ENCODE data around the gene FFAR1.
"Not testable (repeated sequence)": the region's sequence is repeated elsewhere in the genome, so short reads cannot be mapped to it uniquely, and the experiment has no call there.

Gene FFAR1

DNA sequence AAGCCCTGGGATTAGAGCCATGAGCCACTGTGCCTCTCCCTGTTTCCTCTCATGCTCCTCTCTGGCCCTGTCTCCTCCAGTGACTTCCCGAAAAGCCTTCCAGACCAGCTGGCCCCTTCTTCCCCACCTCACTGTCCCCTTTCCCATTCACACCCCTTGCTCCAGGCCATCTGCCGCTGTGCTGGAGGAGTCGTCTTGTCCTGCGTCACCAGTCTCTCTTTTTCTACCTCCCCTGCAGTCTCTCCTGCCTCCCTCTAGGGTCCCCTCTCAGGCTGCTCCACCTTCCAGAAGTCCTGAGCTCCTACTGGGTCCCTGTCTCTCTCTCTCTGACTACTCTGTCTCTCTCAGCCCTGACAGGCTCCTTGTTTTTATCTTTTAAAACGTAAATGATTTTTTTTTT, 5.3 kb upstream of the FFAR1 start:
- DNase-seq (ENCODE audit: low read depth): no peak

- no peak for DNase-seq (ENCODE audit: low read depth)
Observed at GRCh38 chr19:35344511-35345031, 3.1 kb upstream of the FFAR1 start.

DNA sequence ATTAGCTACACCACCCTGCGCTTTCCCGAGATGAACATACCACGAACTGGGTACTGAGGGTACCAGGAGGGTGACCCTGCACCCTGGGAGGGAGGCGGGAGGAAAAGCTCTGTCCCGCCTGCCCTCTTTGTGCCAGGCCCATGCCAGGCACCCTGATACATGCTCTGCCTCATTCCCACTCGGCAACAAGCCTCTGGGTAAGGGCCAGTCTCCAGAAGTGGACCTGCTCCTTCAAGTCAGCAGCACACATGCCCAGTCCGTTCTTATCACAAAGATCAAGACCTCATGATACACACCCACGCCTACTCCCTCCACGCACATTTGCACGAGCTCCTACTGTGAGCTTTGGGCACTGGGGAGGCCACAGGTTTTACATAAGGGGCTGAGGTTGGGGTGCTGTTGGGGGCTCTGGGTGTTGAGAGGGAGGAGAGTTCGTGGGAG, 2.0 kb upstream of the FFAR1 start:
- no peak for DNase-seq (ENCODE audit: low read depth)

- DNase-seq (ENCODE audit: low read depth): peak; percentile 32
Observed at GRCh38 chr19:35346193-35347052, 1.3 kb upstream of the FFAR1 start.

DNA sequence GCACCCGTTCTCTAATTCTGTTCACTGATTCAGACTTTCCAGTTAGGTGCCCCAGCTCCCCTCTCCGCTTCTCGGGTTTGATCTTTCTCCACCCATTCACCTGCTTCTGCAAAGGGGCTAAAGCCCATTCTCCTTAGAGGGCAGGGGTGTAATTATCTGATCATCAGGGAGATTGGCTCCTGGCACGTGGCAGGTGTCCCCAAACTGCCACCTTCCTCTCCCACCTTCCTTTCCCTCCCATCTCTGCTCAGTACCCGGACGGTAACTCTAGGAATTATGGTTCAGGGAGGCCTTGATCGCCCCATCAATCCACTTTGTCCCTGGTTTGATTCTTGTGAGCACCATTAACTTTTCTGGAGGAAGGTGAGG, 212 bp downstream of the FFAR1 start:
- DNase-seq (ENCODE audit: low read depth): no peak

GRCh38 chr19:35348911-35349611, 1.4 kb downstream of the FFAR1 start:
- no peak for DNase-seq (ENCODE audit: low read depth)

GRCh38 chr19:35349614-35350521, 2.2 kb downstream of the FFAR1 start:
- DNase-seq (ENCODE audit: low read depth): no peak

DNA sequence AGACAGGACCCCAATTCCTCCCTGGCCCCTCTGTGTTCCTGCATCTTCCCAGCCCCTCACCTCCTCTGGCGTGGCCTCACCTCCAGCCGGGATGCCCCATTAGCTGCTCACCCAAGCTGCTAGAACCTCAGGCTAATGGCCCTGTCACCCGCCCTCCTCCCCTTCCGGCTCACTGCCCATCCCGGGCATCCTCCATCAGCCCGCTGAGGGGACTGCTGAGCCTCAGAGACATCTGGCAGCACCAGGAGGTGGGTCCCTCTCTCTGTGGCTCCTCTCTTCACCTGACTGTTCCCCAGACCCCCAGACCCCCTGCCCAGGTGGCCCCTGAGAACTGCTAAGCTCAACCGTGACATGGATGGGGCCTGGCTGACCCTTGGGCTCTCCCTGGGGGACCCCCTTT, 2.9 kb downstream of the FFAR1 start:
- no peak for DNase-seq (ENCODE audit: low read depth)

- DNase-seq (ENCODE audit: low read depth): no peak
Observed at GRCh38 chr19:35351411-35352176, 3.9 kb downstream of the FFAR1 start.

- DNase-seq (ENCODE audit: low read depth): no peak
Observed at GRCh38 chr19:35352177-35352447, 4.4 kb downstream of the FFAR1 start.

- peak; percentile 38 for DNase-seq (ENCODE audit: low read depth)
Observed at GRCh38 chr19:35352448-35353304, 5.0 kb downstream of the FFAR1 start.

DNA sequence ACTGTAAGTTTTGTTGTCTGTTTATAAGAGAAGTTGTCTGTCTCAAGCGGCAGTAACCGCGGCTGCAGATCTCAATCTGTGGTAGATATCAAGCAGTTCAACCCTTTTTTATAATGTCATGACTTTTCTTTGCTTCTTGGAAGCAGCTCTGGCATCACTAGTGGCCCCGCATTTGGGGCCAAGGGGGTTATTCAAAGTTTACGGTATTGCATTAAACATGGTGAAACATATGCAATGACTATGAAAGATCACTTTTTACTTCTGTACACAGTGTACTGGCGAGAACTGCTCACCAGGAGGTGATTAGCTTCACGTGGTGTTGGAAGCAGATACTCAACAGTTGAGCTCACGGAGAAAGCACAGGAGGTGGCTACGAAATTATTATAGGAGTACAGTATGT, 5.9 kb downstream of the FFAR1 start:
- no peak for DNase-seq (ENCODE audit: low read depth)

GRCh38 chr19:35354898-35355297, 7.2 kb downstream of the FFAR1 start:
- no peak for DNase-seq (ENCODE audit: low read depth)

DNA sequence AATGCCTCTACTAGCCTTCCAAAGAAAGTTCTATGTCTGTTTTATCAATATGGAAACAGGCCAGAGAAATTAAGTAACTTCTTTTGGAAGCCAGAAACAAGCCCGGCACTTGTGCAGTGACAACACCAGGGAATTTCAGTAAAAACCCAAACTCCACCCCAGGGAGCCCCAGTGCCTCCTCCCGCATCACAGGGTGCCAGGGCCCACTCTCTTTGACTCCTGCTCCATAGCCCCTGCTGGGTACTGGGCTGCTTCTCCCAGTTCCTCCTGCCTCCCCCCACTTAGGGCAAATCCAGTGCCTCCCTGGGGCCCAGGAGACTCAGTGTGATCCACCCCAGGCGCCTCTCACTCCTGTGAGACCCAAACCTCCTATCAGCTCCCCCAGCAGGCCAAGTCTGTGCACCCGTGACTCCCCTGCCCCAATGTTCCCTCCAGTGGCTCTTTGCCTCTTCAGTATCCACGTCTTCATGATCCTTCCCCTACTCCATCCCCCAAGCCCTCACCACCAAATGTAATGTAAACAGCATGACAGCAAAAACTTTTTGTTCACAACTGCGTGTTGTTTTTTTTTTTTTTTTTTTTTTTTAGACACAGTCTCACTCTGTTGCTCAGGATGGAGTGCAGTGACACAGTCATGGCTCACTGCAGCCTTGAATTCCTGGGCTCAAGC, 8.2 kb downstream of the FFAR1 start:
- DNase-seq (ENCODE audit: low read depth): no peak

GRCh38 chr19:35357867-35358573, 10.3 kb downstream of the FFAR1 start, which contains the start of gene FFAR3:
Gene FFAR3, plus strand, starts transcription at chr19:35358460. Its CDS starts 431 bp downstream, at chr19:35358891.
- no peak for DNase-seq (ENCODE audit: low read depth)

- DNase-seq (ENCODE audit: low read depth): not testable (repeated sequence)
Observed at GRCh38 chr19:35358834-35359233, 11.1 kb downstream of the FFAR1 start.

GRCh38 chr19:35359395-35359794, 11.7 kb downstream of the FFAR1 start:
- DNase-seq (ENCODE audit: low read depth): not testable (repeated sequence)

DNA sequence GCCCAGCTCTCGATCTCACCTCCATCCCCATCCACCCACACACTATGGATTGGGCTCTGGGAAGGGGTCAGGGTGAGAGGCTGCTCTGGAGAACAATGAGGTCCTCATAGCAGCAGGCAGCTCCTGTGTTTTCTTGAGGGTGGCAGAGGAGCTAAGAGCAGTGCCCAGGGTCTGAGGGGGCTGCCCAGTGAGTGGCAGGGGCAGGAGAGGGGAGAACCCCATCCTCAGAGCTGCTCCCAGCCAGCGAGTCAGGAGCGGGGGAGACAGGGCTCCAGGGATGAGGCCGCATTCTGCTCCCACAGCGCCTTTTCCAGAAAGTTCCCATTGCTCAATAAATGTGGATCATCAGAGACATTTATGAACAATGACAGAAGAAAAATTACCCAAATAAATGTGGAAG, 12.4 kb downstream of the FFAR1 start:
- not testable (repeated sequence) for DNase-seq (ENCODE audit: low read depth)

DNA sequence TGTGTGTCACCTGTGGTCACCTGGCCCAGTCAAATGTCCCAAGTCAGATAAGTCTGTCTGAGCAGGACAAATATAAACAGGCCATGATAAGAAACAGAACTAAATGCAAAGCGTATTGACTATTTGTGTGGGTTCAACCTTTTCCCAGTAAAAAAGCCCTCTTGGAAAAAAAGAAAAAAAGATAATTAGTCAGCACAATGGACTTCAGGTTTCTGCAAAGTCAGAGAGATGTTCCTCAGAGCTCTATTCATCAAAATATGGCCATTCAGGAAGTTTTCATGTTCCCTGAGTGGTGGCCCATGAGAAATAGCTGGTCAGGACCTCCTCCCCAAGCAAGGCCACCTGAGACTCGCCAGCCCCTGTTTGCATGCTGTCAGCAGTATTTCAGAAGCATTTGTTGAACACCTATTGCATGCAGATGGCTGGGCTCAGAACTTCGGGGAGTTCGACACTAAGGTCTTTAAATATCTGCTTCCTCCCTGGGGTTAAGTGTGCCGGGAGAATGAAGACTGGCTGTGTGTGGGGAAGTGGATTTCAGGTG, 13.2 kb downstream of the FFAR1 start:
- no peak for DNase-seq (ENCODE audit: low read depth)
